ENCODE results near the gene CCDC30.
"Not testable (repeated sequence)": the region's sequence is repeated elsewhere in the genome, so short reads cannot be mapped to it uniquely, and the experiment has no call there.

Gene CCDC30

DNA sequence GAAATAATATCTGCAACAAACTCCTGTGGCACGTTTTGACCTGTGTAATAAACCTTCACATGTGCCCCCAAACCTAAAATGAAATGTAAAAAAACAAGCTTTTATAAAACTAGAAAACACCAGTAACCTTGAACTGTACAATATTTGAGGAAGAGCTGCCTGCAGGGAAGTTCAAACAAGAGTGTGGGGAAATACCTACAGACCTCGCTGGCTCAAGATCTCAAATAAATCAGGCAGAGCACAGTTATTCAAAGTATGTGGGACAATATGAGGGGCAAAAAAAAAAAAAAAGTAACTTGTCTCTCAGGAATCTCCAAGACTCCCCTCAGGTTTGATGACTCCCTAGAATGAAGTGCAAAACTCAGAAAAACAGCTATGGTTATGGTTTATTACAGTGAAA, 157.2 kb downstream of the CCDC30 start:
- no peak overlapping the region for H2AFZ ChIP-seq (ENCODE audit: low read length)
- no peaks in the 10 kb centered on the region for H4K20me1 ChIP-seq (ENCODE audit: insufficient read depth, low read length)
- H3K4me1 ChIP-seq (ENCODE audit: insufficient read depth, low read length, severe bottlenecking): no peaks in the 10 kb centered on the region
- TF ChIP-seq, protein P1, sequence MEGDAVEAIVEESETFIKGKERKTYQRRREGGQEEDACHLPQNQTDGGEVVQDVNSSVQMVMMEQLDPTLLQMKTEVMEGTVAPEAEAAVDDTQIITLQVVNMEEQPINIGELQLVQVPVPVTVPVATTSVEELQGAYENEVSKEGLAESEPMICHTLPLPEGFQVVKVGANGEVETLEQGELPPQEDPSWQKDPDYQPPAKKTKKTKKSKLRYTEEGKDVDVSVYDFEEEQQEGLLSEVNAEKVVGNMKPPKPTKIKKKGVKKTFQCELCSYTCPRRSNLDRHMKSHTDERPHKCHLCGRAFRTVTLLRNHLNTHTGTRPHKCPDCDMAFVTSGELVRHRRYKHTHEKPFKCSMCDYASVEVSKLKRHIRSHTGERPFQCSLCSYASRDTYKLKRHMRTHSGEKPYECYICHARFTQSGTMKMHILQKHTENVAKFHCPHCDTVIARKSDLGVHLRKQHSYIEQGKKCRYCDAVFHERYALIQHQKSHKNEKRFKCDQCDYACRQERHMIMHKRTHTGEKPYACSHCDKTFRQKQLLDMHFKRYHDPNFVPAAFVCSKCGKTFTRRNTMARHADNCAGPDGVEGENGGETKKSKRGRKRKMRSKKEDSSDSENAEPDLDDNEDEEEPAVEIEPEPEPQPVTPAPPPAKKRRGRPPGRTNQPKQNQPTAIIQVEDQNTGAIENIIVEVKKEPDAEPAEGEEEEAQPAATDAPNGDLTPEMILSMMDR (IDR thresholded peaks at IDR 0.05; ENCODE audit: low read length): no peak
- no peak for TF ChIP-seq EZH2 (IDR thresholded peaks at IDR 0.05; ENCODE audit: borderline replicate concordance, low read length)
- no peaks in the 10 kb centered on the region for H3K79me2 ChIP-seq (ENCODE audit: insufficient read depth, low read length)
- no peak overlapping the region for H3K9ac ChIP-seq (ENCODE audit: low read length)
- H3K4me2 ChIP-seq (ENCODE audit: low read length): no peak overlapping the region
- H3K27me3 ChIP-seq (ENCODE audit: insufficient read depth, low read length): no peaks in the 10 kb centered on the region
- H3K36me3 ChIP-seq (ENCODE audit: insufficient read depth, low read length): no peaks in the 10 kb centered on the region
- no peak overlapping the region for H3K4me3 ChIP-seq (ENCODE audit: low read depth, low read length, poor library complexity, severe bottlenecking)
- H3K9me2 ChIP-seq (ENCODE audit: low read depth, low read length): no peaks in the 10 kb centered on the region
- no peaks in the 10 kb centered on the region for H3K9me3 ChIP-seq (ENCODE audit: low read length)
- no peaks in the 10 kb centered on the region for H3F3A ChIP-seq (ENCODE audit: insufficient read depth, low read length)
- no peak overlapping the region for H3K27ac ChIP-seq (ENCODE audit: low read depth, low read length, poor library complexity, severe bottlenecking)

DNA sequence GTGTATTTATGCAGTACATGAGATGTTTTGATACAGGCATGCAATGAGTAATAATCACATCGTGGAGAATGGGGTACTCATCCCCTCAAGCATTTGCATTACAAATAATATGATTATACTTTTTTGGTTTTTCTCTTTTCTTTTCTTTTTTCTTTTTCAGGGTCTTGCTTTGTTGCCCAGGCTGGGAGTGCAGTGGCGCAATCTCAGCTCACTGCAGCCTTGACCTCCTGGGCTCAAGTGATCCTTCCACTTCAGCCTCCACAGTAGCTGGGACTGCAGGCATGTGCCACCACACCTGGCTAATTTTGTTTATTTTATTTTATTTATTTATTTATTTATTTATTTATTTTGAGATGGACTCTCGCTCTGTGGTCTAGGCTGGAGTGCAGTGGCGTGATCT, 158.1 kb downstream of the CCDC30 start:
- H3K27me3 ChIP-seq (ENCODE audit: insufficient read depth, low read length); H3K4me3 ChIP-seq (ENCODE audit: low read depth, low read length, poor library complexity, severe bottlenecking); H3K9me2 ChIP-seq (ENCODE audit: low read depth, low read length); H3K36me3 ChIP-seq (ENCODE audit: insufficient read depth, low read length); H3K9ac ChIP-seq (ENCODE audit: low read length); H3K4me1 ChIP-seq (ENCODE audit: insufficient read depth, low read length, severe bottlenecking); H3K79me2 ChIP-seq (ENCODE audit: insufficient read depth, low read length); H3K27ac ChIP-seq (ENCODE audit: low read depth, low read length, poor library complexity, severe bottlenecking); H3K4me2 ChIP-seq (ENCODE audit: low read length); H2AFZ ChIP-seq (ENCODE audit: low read length); H3F3A ChIP-seq (ENCODE audit: insufficient read depth, low read length); H3K9me3 ChIP-seq (ENCODE audit: low read length); H4K20me1 ChIP-seq (ENCODE audit: insufficient read depth, low read length): not testable (repeated sequence)

DNA sequence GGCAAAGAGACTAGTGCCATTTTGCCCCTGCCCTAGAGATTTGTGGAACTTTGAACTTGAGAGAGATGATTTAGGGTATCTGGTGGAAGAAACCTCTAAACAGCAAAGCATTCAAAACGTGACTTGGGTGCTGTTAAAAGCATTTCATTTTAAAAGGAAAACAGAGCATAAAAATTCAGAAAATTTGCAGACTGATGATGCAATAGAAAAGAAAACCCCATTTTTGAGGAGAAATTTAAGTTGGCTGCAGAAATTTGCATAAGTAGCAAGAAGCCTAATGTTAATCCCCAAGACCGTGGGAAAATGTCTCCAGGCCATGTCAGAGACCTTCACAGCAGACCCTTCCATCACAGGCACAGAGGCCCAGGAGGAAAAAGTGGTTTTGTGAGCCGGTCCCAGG, 164.1 kb downstream of the CCDC30 start:
- H3K36me3 ChIP-seq (ENCODE audit: insufficient read depth, low read length); H3K27ac ChIP-seq (ENCODE audit: low read depth, low read length, poor library complexity, severe bottlenecking); H3K9ac ChIP-seq (ENCODE audit: low read length); H3K27me3 ChIP-seq (ENCODE audit: insufficient read depth, low read length); H2AFZ ChIP-seq (ENCODE audit: low read length); H3K4me2 ChIP-seq (ENCODE audit: low read length); H4K20me1 ChIP-seq (ENCODE audit: insufficient read depth, low read length); H3K4me1 ChIP-seq (ENCODE audit: insufficient read depth, low read length, severe bottlenecking); H3K9me2 ChIP-seq (ENCODE audit: low read depth, low read length); H3F3A ChIP-seq (ENCODE audit: insufficient read depth, low read length); H3K4me3 ChIP-seq (ENCODE audit: low read depth, low read length, poor library complexity, severe bottlenecking); H3K79me2 ChIP-seq (ENCODE audit: insufficient read depth, low read length); H3K9me3 ChIP-seq (ENCODE audit: low read length): not testable (repeated sequence)

DNA sequence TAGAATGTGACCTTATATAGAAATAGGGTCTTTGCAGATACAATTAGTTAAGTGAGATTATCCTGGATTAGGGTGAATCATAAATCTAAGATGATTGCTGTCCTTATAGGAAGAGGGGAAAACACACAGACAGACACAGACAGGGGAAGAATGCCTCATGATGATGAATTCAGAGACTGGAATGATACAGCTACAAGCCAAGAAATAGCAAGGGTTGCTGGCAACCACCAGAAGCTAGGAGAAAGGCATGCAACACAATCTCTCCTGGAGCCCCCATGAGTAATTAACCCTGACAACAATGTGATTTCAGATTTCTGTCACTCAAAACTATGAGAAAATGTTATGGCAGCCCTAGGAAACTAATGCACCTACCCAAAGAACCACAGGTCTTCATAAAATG, 176.0 kb downstream of the CCDC30 start:
- Histone ChIP-seq H3K4me1 (ENCODE audit: insufficient read depth, low read length, severe bottlenecking) (no peaks in the 10 kb centered on the region), H3K9me2 (ENCODE audit: low read depth, low read length) (no peaks in the 10 kb centered on the region)

More for the DNA sequence above, 176.0 kb downstream of the CCDC30 start:
- no peak overlapping the region for H3K4me3 ChIP-seq (ENCODE audit: low read depth, low read length, poor library complexity, severe bottlenecking)
- H3K27ac ChIP-seq (ENCODE audit: low read depth, low read length, poor library complexity, severe bottlenecking): no peak overlapping the region
- H4K20me1 ChIP-seq (ENCODE audit: insufficient read depth, low read length): no peaks in the 10 kb centered on the region
- no peak overlapping the region for H2AFZ ChIP-seq (ENCODE audit: low read length)
- H3K9me3 ChIP-seq (ENCODE audit: low read length): no peaks in the 10 kb centered on the region
- H3K36me3 ChIP-seq (ENCODE audit: insufficient read depth, low read length): no peaks in the 10 kb centered on the region
- no peaks in the 10 kb centered on the region for H3K79me2 ChIP-seq (ENCODE audit: insufficient read depth, low read length)
- no peak overlapping the region for H3K9ac ChIP-seq (ENCODE audit: low read length)
- no peak for TF ChIP-seq EZH2 (IDR thresholded peaks at IDR 0.05; ENCODE audit: borderline replicate concordance, low read length)
- TF ChIP-seq, protein P1 (IDR thresholded peaks at IDR 0.05; ENCODE audit: low read length): no peak
- H3F3A ChIP-seq (ENCODE audit: insufficient read depth, low read length): no peaks in the 10 kb centered on the region
- H3K27me3 ChIP-seq (ENCODE audit: insufficient read depth, low read length): no peaks in the 10 kb centered on the region
- no peak overlapping the region for H3K4me2 ChIP-seq (ENCODE audit: low read length)

Data from OCI-LY1 (cell line).